ENCODE measurements around the gene ACTL6A. TPM values are rescaled to one million over a fixed set of nuclear protein-coding genes. Genes with fewer than 3 reads are reported as not detected.

Gene ACTL6A
- total RNA-seq, 1 donor = 42.0 TPM

- no peak for DNase-seq (ENCODE audit: insufficient read length, low spot score, missing footprints)
- no peaks in the 10 kb centered on the region for H3K9me3 ChIP-seq (ENCODE audit: low read depth, low read length)
- H3K4me3 ChIP-seq (ENCODE audit: insufficient read depth, low read length) = no peak overlapping the region
- peaks cover 73% of the 10 kb centered on the region for H3K36me3 ChIP-seq (ENCODE audit: insufficient read depth, low read length)
- peak overlapping the region; percentile 48 for H3K27ac ChIP-seq (ENCODE audit: low read depth, low read length)
- no peaks in the 10 kb centered on the region for H3K27me3 ChIP-seq (ENCODE audit: insufficient read depth, low read length)
- H3K4me1 ChIP-seq (ENCODE audit: insufficient read depth, low read length) = no peaks in the 10 kb centered on the region
- H3K79me2 ChIP-seq (ENCODE audit: insufficient read depth, low read length) = no peaks in the 10 kb centered on the region
- H3K4me2 ChIP-seq (ENCODE audit: insufficient read depth, low read length) = no peak overlapping the region
- H4K20me1 ChIP-seq (ENCODE audit: insufficient read depth, low read length) = no peaks in the 10 kb centered on the region
- no peak overlapping the region for H2AFZ ChIP-seq (ENCODE audit: low read length)
- TF ChIP-seq CTCF (IDR thresholded peaks at IDR 0.05; ENCODE audit: extremely low read depth, low read depth, low read length) = no peak
Measured at GRCh38 chr3:179589143-179589542, 26.4 kb downstream of the ACTL6A start.

- H3K27ac ChIP-seq (ENCODE audit: low read depth, low read length) = peak overlapping the region; percentile 22
- H2AFZ ChIP-seq (ENCODE audit: low read length) = no peak overlapping the region
- no peak overlapping the region for H3K4me2 ChIP-seq (ENCODE audit: insufficient read depth, low read length)
- H3K4me1 ChIP-seq (ENCODE audit: insufficient read depth, low read length) = no peaks in the 10 kb centered on the region
- no peaks in the 10 kb centered on the region for H4K20me1 ChIP-seq (ENCODE audit: insufficient read depth, low read length)
- no peak for DNase-seq (ENCODE audit: insufficient read length, low spot score, missing footprints)
- H3K36me3 ChIP-seq (ENCODE audit: insufficient read depth, low read length) = peaks cover 74% of the 10 kb centered on the region
- no peak for TF ChIP-seq CTCF (IDR thresholded peaks at IDR 0.05; ENCODE audit: extremely low read depth, low read depth, low read length)
- no peaks in the 10 kb centered on the region for H3K79me2 ChIP-seq (ENCODE audit: insufficient read depth, low read length)
- no peaks in the 10 kb centered on the region for H3K9me3 ChIP-seq (ENCODE audit: low read depth, low read length)
- no peak overlapping the region for H3K4me3 ChIP-seq (ENCODE audit: insufficient read depth, low read length)
- H3K27me3 ChIP-seq (ENCODE audit: insufficient read depth, low read length) = no peaks in the 10 kb centered on the region
Measured at GRCh38 chr3:179590669-179591068, 27.9 kb downstream of the ACTL6A start.

GRCh38 chr3:179591313-179591712, 28.6 kb downstream of the ACTL6A start:
- Histone ChIP-seq H2AFZ (ENCODE audit: low read length) (no peak overlapping the region), H4K20me1 (ENCODE audit: insufficient read depth, low read length) (no peaks in the 10 kb centered on the region), H3K4me2 (ENCODE audit: insufficient read depth, low read length) (no peak overlapping the region), H3K36me3 (ENCODE audit: insufficient read depth, low read length) (peaks cover 71% of the 10 kb centered on the region), H3K79me2 (ENCODE audit: insufficient read depth, low read length) (no peaks in the 10 kb centered on the region), H3K4me3 (ENCODE audit: insufficient read depth, low read length) (no peak overlapping the region), H3K4me1 (ENCODE audit: insufficient read depth, low read length) (no peaks in the 10 kb centered on the region), H3K27ac (ENCODE audit: low read depth, low read length) (peak overlapping the region; percentile 22), H3K9me3 (ENCODE audit: low read depth, low read length) (no peaks in the 10 kb centered on the region), H3K27me3 (ENCODE audit: insufficient read depth, low read length) (no peaks in the 10 kb centered on the region)
- TF ChIP-seq CTCF (IDR thresholded peaks at IDR 0.05; ENCODE audit: extremely low read depth, low read depth, low read length) = no peak
- no peak for DNase-seq (ENCODE audit: insufficient read length, low spot score, missing footprints)

GRCh38 chr3:179599531-179599930, 36.8 kb downstream of the ACTL6A start:
- Histone ChIP-seq H3K4me3 (ENCODE audit: insufficient read depth, low read length) (no peak overlapping the region), H4K20me1 (ENCODE audit: insufficient read depth, low read length) (peaks cover 3% of the 10 kb centered on the region), H3K4me2 (ENCODE audit: insufficient read depth, low read length) (no peak overlapping the region), H2AFZ (ENCODE audit: low read length) (no peak overlapping the region), H3K27me3 (ENCODE audit: insufficient read depth, low read length) (no peaks in the 10 kb centered on the region), H3K27ac (ENCODE audit: low read depth, low read length) (no peak overlapping the region), H3K9me3 (ENCODE audit: low read depth, low read length) (no peaks in the 10 kb centered on the region), H3K36me3 (ENCODE audit: insufficient read depth, low read length) (peaks cover 63% of the 10 kb centered on the region), H3K4me1 (ENCODE audit: insufficient read depth, low read length) (peaks cover 11% of the 10 kb centered on the region), H3K79me2 (ENCODE audit: insufficient read depth, low read length) (peaks cover 49% of the 10 kb centered on the region)
- no peak for TF ChIP-seq CTCF (IDR thresholded peaks at IDR 0.05; ENCODE audit: extremely low read depth, low read depth, low read length)
- no peak for DNase-seq (ENCODE audit: insufficient read length, low spot score, missing footprints)

All from osteoblast (primary cell).